ENCODE measurements around the gene DUSP10. TPM values are rescaled to one million over a fixed set of nuclear protein-coding genes. Genes with fewer than 3 reads are reported as not detected.

DUSP10 gene
- 5.7 TPM for total RNA-seq

GRCh38 chr1:221741703-221742554 is at the start of gene DUSP10:
DUSP10 (minus strand) TSS chr1:221742089; CDS start chr1:221739744, 2,345 bp downstream.
- Histone ChIP-seq H3K4me1 (no peaks in the 10 kb centered on the region), H3K27ac (peak within 1 kb of the TSS; percentile 98), H3K9me3 (no peaks in the 10 kb centered on the region), H3K36me3 (no peaks in the 10 kb centered on the region), H3K27me3 (no peaks in the 10 kb centered on the region), H3K4me3 (peak within 1 kb of the TSS; percentile 80 to 87)
- DNase-seq (ENCODE audit: low spot score in 2 of 2): peak; percentile 99 to 100
- intact Hi-C loops (cut with DNase I): loop anchor here (1.0 to 10.0 kb wide), 8 partner anchors 349 to 1070 kb away; partner anchors contain the start of genes AIDA, BROX and HLX
- TF ChIP-seq, protein P1, sequence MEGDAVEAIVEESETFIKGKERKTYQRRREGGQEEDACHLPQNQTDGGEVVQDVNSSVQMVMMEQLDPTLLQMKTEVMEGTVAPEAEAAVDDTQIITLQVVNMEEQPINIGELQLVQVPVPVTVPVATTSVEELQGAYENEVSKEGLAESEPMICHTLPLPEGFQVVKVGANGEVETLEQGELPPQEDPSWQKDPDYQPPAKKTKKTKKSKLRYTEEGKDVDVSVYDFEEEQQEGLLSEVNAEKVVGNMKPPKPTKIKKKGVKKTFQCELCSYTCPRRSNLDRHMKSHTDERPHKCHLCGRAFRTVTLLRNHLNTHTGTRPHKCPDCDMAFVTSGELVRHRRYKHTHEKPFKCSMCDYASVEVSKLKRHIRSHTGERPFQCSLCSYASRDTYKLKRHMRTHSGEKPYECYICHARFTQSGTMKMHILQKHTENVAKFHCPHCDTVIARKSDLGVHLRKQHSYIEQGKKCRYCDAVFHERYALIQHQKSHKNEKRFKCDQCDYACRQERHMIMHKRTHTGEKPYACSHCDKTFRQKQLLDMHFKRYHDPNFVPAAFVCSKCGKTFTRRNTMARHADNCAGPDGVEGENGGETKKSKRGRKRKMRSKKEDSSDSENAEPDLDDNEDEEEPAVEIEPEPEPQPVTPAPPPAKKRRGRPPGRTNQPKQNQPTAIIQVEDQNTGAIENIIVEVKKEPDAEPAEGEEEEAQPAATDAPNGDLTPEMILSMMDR (IDR thresholded peaks at IDR 0.05): peak in 1 of 3 experiments; percentile 5

GRCh38 chr1:221788466-221788865 is 46.6 kb upstream of the DUSP10 start:
- no peak for DNase-seq (ENCODE audit: low spot score in 2 of 2)
- H3K4me3 ChIP-seq: no peak overlapping the region
- intact Hi-C loops (cut with DNase I): no loop called here
- H3K36me3 ChIP-seq: no peaks in the 10 kb centered on the region
- TF ChIP-seq, protein P1 (IDR thresholded peaks at IDR 0.05): no peak
- H3K4me1 ChIP-seq: no peaks in the 10 kb centered on the region
- H3K27ac ChIP-seq: no peak overlapping the region
- H3K9me3 ChIP-seq: no peaks in the 10 kb centered on the region
- no peaks in the 10 kb centered on the region for H3K27me3 ChIP-seq

DNA sequence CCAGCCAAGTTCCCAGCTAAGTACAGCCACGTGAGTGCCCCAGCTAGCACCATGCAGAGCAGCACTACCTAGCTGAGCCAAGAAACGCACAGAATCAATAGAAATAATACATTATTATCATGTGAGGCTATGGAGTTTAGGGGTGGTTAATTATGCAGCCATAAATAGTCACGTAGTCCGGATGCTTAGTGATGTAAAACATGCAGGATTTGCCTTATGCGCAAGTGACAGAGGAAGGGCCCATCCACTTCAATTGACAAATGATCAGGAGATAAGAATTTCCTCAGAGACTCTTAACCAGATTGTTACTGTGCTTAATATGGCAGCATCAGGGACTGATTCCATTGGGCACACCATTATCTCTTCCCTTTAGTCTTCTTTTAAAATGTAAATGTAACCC is 44.8 kb upstream of the DUSP10 start:
- TF ChIP-seq, protein P1 (IDR thresholded peaks at IDR 0.05): no peak
- no peak overlapping the region for H3K27ac ChIP-seq
- H3K36me3 ChIP-seq: no peaks in the 10 kb centered on the region
- no peaks in the 10 kb centered on the region for H3K4me1 ChIP-seq
- no peaks in the 10 kb centered on the region for H3K9me3 ChIP-seq
- H3K4me3 ChIP-seq: no peak overlapping the region
- no peak for DNase-seq (ENCODE audit: low spot score in 2 of 2)
- H3K27me3 ChIP-seq: no peaks in the 10 kb centered on the region
- intact Hi-C loops (cut with DNase I): no loop called here

DNA sequence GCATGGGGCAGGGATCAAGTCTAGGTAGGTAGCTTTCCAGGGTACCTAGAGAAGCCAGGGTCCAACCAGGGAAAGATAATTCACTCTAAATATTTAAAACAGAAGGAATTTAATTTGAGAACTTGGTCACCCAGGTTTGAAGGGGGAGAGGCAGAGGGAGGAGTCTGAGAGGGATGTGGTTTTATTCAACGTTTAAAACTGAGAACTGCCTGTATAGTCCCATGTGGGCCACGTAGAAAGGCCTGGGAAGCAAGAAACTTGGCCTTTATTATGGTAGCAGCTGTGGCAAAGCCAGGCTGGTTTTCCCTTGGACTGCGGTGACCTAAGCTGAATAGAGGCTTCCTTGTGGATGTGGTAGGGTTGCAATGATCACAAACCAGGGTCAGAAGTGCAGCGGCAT is 42.0 kb upstream of the DUSP10 start:
- no peak overlapping the region for H3K27ac ChIP-seq
- H3K4me1 ChIP-seq: no peaks in the 10 kb centered on the region
- TF ChIP-seq, protein P1 (IDR thresholded peaks at IDR 0.05): no peak
- H3K9me3 ChIP-seq: no peaks in the 10 kb centered on the region
- no peaks in the 10 kb centered on the region for H3K27me3 ChIP-seq
- no peak overlapping the region for H3K4me3 ChIP-seq
- H3K36me3 ChIP-seq: no peaks in the 10 kb centered on the region
- DNase-seq (ENCODE audit: low spot score in 2 of 2): no peak
- intact Hi-C loops (cut with DNase I): no loop called here

GRCh38 chr1:221783437-221783836 is 41.5 kb upstream of the DUSP10 start:
- Histone ChIP-seq H3K27ac (no peak overlapping the region), H3K36me3 (no peaks in the 10 kb centered on the region), H3K4me3 (no peak overlapping the region), H3K9me3 (no peaks in the 10 kb centered on the region), H3K27me3 (no peaks in the 10 kb centered on the region), H3K4me1 (no peaks in the 10 kb centered on the region)
- TF ChIP-seq, protein P1 (IDR thresholded peaks at IDR 0.05): no peak
- intact Hi-C loops (cut with DNase I): no loop called here
- DNase-seq (ENCODE audit: low spot score in 2 of 2): no peak

Data from ascending aorta (tissue), 2 donors.